HUES64 (cell line): ENCODE measurements around the gene SLC12A5.

Source experiments
- H3K27ac ChIP-seq: 2 replicates; pipeline ENCODE4 v1.7.0; 2013; ENCODE audit warnings: low read depth, low read length, inconsistent platforms
- H3K27me3 ChIP-seq: 2 replicates; pipeline ENCODE4 v1.6.1; 2013; ENCODE audit warnings: mild to moderate bottlenecking, low read length; ENCODE audit not compliant: insufficient read depth
- H3K36me3 ChIP-seq: 2 replicates; pipeline ENCODE4 v1.6.1; 2013; ENCODE audit warnings: mild to moderate bottlenecking, low read length; ENCODE audit not compliant: insufficient read depth
- H3K4me1 ChIP-seq: 2 replicates; pipeline ENCODE4 v1.6.1; 2013; ENCODE audit warnings: mild to moderate bottlenecking, low read length, moderate library complexity; ENCODE audit not compliant: insufficient read depth
- H3K4me3 ChIP-seq: 2 replicates; pipeline ENCODE4 v1.5.1; 2013; ENCODE audit warnings: mild to moderate bottlenecking, low read length, moderate library complexity
- H3K9ac ChIP-seq: 2 replicates; pipeline ENCODE4 v1.6.1; 2013; ENCODE audit warnings: mild to moderate bottlenecking, low read depth, low read length
- H3K9me3 ChIP-seq: 2 replicates; pipeline ENCODE4 v1.6.1; 2013; ENCODE audit warnings: low read depth, low read length; ENCODE audit not compliant: insufficient read depth
- WGBS: fragments of 150-250, 120-280 bp; methylation state at CpG from one replicate; pipeline ENCODE4 v1.1.7; 2013; ENCODE audit warnings: missing lambda C conversion rate; 5-methylcytosine and 5-hydroxymethylcytosine counted together

The SLC12A5 gene

GRCh38 chr20:46007671-46008070, 21.3 kb upstream of the SLC12A5 start:
- Histone ChIP-seq H3K36me3 (no peaks in the 10 kb centered on the region), H3K4me3 (no peak overlapping the region), H3K4me1 (peaks cover 28% of the 10 kb centered on the region), H3K9ac (no peak overlapping the region), H3K27me3 (0 out of 2 replicates have a peak, but pooled peaks cover under 1% of the 10 kb centered on the region), H3K27ac (no peak overlapping the region), H3K9me3 (0 out of 2 replicates have a peak, but pooled peaks cover 2% of the 10 kb centered on the region)
- 91% methylated on average over 4 of the region's 4 CpGs for WGBS

GRCh38 chr20:46009816-46010215, 19.2 kb upstream of the SLC12A5 start:
- H3K9ac ChIP-seq, result no peak overlapping the region
- no peak overlapping the region for H3K4me3 ChIP-seq
- 92% methylated on average over 20 of the region's 20 CpGs for whole genome bisulfite sequencing
- peaks cover 15% of the 10 kb centered on the region; the same call in 1 of the 2 replicates for H3K27me3 ChIP-seq
- H3K4me1 ChIP-seq, result peaks cover 22% of the 10 kb centered on the region
- H3K9me3 ChIP-seq, result 0 out of 2 replicates have a peak, but pooled peaks cover 2% of the 10 kb centered on the region
- H3K27ac ChIP-seq, result no peak overlapping the region
- H3K36me3 ChIP-seq, result no peaks in the 10 kb centered on the region

GRCh38 chr20:46010491-46011391, 18.3 kb upstream of the SLC12A5 start:
- Histone ChIP-seq H3K9me3 (0 out of 2 replicates have a peak, but pooled peaks cover 2% of the 10 kb centered on the region), H3K36me3 (no peaks in the 10 kb centered on the region), H3K4me3 (no peak overlapping the region), H3K9ac (no peak overlapping the region), H3K4me1 (peaks cover 14% of the 10 kb centered on the region), H3K27me3 (peaks cover 19% of the 10 kb centered on the region; the same call in 1 of the 2 replicates), H3K27ac (no peak overlapping the region)
- WGBS, result 95% methylated on average over 74 of the region's 74 CpGs

GRCh38 chr20:46011631-46012482, 17.2 kb upstream of the SLC12A5 start:
- Histone ChIP-seq H3K27ac (no peak overlapping the region), H3K4me3 (no peak overlapping the region), H3K9me3 (0 out of 2 replicates have a peak, but pooled peaks cover 2% of the 10 kb centered on the region), H3K9ac (no peak overlapping the region), H3K36me3 (no peaks in the 10 kb centered on the region), H3K27me3 (peaks cover 19% of the 10 kb centered on the region; the same call in 1 of the 2 replicates), H3K4me1 (peaks cover 14% of the 10 kb centered on the region)
- WGBS, result 92% methylated on average over 57 of the region's 57 CpGs

GRCh38 chr20:46012921-46013320, 16.1 kb upstream of the SLC12A5 start:
- peaks cover 11% of the 10 kb centered on the region for H3K4me1 ChIP-seq
- 87% methylated on average over 10 of the region's 10 CpGs for WGBS
- H3K4me3 ChIP-seq, result no peak overlapping the region
- H3K36me3 ChIP-seq, result no peaks in the 10 kb centered on the region
- H3K9ac ChIP-seq, result no peak overlapping the region
- H3K9me3 ChIP-seq, result 0 out of 2 replicates have a peak, but pooled peaks cover 2% of the 10 kb centered on the region
- H3K27me3 ChIP-seq, result peaks cover 19% of the 10 kb centered on the region; the same call in 1 of the 2 replicates
- H3K27ac ChIP-seq, result no peak overlapping the region

- H3K4me3 ChIP-seq, result peak overlapping the region; percentile 50
- 33% methylated on average over 27 of the region's 29 CpGs for WGBS
- H3K27ac ChIP-seq, result no peak overlapping the region
- no peak overlapping the region; the same call in 1 of the 2 replicates for H3K9ac ChIP-seq
- H3K4me1 ChIP-seq, result peaks cover 7% of the 10 kb centered on the region
- H3K9me3 ChIP-seq, result 0 out of 2 replicates have a peak, but pooled peaks cover 2% of the 10 kb centered on the region
- no peaks in the 10 kb centered on the region for H3K36me3 ChIP-seq
- H3K27me3 ChIP-seq, result peaks cover 19% of the 10 kb centered on the region; the same call in 1 of the 2 replicates
Measured at GRCh38 chr20:46013322-46013828, 15.6 kb upstream of the SLC12A5 start.

- Histone ChIP-seq H3K4me3 (peak overlapping the region; percentile 50), H3K9me3 (0 out of 2 replicates have a peak, but pooled peaks cover 2% of the 10 kb centered on the region), H3K36me3 (no peaks in the 10 kb centered on the region), H3K27me3 (peaks cover 19% of the 10 kb centered on the region; the same call in 1 of the 2 replicates), H3K27ac (peak overlapping the region; percentile 36; the same call in 1 of the 2 replicates), H3K4me1 (peaks cover under 1% of the 10 kb centered on the region), H3K9ac (peak overlapping the region; percentile 50; the same call in 1 of the 2 replicates)
- WGBS, result 2% methylated on average over 67 of the region's 67 CpGs
Measured at GRCh38 chr20:46013829-46014516, 15.0 kb upstream of the SLC12A5 start.

- Histone ChIP-seq H3K4me3 (peak overlapping the region; percentile 27; the same call in 1 of the 2 replicates), H3K4me1 (no peaks in the 10 kb centered on the region), H3K27me3 (peaks cover 19% of the 10 kb centered on the region; the same call in 1 of the 2 replicates), H3K27ac (no peak overlapping the region), H3K9me3 (0 out of 2 replicates have a peak, but pooled peaks cover 2% of the 10 kb centered on the region), H3K9ac (no peak overlapping the region), H3K36me3 (no peaks in the 10 kb centered on the region)
- 80% methylated on average over 7 of the region's 7 CpGs for WGBS
Measured at GRCh38 chr20:46014517-46015396, 14.3 kb upstream of the SLC12A5 start.

GRCh38 chr20:46017272-46017671, 11.7 kb upstream of the SLC12A5 start:
- WGBS, result 89% methylated on average over 4 of the region's 4 CpGs
- Histone ChIP-seq H3K36me3 (no peaks in the 10 kb centered on the region), H3K27me3 (peaks cover 23% of the 10 kb centered on the region; the same call in 1 of the 2 replicates), H3K4me3 (no peak overlapping the region), H3K4me1 (no peaks in the 10 kb centered on the region), H3K9ac (no peak overlapping the region), H3K9me3 (no peaks in the 10 kb centered on the region), H3K27ac (no peak overlapping the region)
